G401.6 (cell line): ENCODE results near the gene MGAT5B.
"Not testable (repeated sequence)": the region's sequence is repeated elsewhere in the genome, so short reads cannot be mapped to it uniquely, and the experiment has no call there.

ENCODE experiments used
- FAIRE-seq: peaks from 2 replicates; lab custom pipeline; 2012; peaks lifted over from hg19 to GRCh38; lab: Jason Lieb, UNC

The MGAT5B gene, protein sequence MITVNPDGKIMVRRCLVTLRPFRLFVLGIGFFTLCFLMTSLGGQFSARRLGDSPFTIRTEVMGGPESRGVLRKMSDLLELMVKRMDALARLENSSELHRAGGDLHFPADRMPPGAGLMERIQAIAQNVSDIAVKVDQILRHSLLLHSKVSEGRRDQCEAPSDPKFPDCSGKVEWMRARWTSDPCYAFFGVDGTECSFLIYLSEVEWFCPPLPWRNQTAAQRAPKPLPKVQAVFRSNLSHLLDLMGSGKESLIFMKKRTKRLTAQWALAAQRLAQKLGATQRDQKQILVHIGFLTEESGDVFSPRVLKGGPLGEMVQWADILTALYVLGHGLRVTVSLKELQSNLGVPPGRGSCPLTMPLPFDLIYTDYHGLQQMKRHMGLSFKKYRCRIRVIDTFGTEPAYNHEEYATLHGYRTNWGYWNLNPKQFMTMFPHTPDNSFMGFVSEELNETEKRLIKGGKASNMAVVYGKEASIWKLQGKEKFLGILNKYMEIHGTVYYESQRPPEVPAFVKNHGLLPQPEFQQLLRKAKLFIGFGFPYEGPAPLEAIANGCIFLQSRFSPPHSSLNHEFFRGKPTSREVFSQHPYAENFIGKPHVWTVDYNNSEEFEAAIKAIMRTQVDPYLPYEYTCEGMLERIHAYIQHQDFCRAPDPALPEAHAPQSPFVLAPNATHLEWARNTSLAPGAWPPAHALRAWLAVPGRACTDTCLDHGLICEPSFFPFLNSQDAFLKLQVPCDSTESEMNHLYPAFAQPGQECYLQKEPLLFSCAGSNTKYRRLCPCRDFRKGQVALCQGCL

DNA sequence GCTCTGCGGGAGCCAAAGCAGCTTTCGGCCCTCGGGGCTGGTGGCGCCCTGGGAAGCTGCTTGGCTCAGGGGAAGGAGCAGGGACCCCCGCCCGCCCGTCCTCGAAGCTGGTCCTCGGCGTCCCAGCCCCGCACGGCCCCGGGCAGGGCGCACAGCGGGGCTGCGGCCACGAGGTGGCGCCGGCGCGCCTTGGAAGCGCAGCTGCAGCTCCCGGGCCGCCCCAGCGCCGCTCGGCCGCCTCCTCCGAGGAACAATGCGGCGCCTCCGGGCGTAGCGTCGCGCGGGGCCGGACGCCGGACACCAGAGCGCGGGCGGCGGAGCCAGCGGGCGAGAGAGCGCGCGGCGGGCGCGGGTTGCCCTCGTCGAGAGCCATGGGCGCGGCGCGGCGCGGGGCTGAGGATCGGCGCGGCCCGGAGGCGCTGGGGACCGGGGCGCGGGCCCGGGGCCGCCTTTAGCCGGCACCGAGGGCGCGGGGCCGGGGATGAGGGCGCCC, at the start of gene MGAT5B:
TSS of gene MGAT5B (plus strand) at position 229 of the 493 bp plus-strand sequence. CDS start 626 bp downstream, outside the sequence.
- no peak for FAIRE-seq

DNA sequence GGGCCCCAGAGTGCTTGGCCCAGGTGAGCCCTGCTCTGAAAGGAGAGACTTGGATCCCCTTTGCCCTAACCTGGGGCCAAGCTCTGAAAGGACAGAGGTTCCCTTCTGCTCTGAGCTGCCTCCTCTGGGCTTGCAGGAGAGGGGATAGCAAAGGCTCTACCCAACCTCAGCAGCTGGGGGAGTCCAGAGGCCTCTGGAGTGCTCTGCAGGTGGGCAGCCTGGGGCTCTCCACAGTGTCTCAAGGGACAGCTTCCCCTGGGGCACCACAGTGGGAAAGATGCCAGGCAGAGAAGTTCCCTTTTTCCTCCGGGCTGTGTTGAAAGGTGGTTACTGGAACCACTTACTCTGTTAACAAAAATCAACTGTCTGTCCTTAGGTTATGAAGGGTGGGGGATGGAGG, 48.2 kb upstream of the MGAT5B start:
- no peak for FAIRE-seq

DNA sequence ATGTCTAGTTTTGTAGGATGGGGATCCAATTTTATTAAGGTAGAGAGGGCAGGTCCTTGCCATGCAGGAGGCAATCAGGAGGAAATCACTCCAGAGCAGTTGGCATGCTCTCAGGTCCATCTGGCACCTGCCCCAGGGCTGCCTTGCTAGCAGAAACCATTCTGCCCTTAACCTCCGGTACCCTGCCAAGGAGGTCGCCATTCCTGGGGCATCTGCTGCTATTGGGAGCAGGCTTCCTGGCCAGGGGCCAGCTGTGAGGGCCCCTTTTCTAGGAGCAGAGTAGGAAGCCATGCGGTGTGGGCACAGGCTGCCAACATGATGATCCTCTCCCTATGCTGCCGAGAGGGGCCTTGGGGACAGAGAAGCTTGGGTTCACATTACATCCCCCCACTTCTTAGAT, 47.6 kb upstream of the MGAT5B start:
- no peak for FAIRE-seq

DNA sequence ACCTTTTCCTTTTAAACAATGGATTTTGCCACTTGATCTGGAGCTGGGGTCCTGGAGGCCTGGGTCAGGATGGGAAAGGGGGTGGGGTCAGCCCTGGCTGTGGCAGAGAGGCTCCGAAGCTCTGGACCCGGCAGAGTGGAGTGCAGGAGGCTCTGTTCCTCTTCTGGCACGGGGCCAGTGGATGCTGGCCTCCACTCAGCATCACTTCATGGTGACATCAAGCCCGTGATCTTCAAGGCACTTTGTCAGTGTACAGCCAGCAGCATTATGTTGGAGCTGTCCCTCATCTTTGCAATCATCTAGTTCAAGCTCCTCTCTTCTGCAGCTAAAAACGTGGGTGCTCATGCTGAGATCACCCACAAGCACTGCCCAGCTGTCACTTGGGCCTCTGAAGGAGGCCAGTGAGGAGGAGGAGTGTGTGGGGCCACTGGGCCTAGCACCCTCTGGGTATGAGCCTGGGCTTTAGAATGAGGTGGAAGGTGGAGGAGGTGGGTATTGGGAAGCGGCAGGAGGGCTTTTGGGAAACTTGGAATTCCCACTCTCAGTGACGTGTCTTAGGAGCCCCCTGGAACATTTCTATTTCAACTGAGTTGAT, 45.9 kb upstream of the MGAT5B start:
- FAIRE-seq = no peak

DNA sequence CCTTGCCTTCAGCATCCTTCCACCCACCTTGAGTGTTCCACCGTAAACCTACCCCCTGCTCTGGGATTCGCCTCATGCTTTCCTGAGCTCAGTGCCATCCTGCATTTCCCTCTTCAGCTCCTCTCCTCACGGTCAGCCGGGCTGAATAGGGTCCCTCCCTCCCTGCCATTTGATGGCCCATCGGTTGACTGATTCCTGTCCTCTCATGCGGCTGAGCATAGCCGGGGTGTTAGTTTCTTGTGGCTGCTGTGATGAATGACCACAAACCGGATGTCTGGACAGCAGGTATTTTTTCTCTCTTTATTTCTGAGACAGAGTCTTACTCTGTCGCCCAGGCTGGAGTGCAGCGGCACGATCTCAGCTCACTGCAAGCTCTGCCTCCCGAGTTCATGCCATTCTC, 44.1 kb upstream of the MGAT5B start:
- FAIRE-seq = no peak

DNA sequence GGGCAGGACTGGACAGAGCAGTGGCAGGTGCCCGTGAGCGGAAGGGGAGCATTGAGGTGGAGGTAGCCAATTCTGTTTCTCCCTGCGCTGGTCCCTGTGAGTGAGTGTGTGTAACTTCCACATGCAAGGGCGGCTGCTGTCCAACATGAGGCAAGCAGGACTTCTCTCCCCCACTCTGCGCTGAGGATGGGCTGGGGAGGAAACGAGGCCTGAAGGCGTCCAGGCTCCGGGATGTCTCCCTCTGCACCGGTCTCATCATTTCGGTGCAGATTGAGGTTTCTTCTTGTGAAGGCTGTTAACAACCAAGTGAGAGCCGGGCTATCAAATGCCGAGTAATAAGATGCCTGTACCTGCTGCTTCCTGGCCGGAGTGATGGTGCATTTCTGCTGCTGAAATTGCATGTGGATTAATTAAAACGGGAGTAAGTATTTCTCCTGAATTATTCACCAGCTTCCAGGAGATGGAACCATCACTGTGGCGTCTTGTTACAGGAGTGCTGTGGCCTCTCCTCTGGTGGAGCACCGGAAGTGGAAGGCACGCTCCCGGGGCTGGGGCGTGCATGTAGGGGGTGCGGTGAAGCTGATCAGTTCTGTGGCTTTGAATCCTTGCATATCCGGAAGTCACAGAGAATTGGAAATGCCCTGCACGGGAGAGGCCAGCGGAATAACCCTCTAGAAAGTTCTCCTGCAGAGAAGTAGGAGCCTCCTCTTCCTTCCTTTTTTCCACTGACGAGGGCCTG, 41.7 kb upstream of the MGAT5B start:
- FAIRE-seq = no peak

DNA sequence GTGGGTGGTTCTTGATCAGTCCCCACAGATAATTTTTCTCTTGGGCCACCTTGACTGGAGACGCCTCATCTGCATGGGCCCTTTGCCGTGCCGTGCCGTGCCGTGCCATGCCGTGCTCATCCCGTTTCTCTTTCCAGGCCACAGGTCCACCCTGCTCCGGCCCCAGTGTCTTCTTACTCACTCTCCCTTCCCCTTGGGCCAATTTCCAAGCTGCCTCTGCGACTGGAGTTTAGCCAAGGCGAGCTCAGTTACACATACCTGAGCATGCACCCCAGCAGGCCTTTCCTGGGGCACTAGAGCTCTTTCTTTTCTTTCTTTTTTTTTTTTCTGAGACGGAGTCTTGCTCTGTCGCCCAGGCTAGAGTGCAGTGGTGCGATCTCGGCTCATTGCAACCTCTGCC, 40.5 kb upstream of the MGAT5B start:
- no peak for FAIRE-seq

DNA sequence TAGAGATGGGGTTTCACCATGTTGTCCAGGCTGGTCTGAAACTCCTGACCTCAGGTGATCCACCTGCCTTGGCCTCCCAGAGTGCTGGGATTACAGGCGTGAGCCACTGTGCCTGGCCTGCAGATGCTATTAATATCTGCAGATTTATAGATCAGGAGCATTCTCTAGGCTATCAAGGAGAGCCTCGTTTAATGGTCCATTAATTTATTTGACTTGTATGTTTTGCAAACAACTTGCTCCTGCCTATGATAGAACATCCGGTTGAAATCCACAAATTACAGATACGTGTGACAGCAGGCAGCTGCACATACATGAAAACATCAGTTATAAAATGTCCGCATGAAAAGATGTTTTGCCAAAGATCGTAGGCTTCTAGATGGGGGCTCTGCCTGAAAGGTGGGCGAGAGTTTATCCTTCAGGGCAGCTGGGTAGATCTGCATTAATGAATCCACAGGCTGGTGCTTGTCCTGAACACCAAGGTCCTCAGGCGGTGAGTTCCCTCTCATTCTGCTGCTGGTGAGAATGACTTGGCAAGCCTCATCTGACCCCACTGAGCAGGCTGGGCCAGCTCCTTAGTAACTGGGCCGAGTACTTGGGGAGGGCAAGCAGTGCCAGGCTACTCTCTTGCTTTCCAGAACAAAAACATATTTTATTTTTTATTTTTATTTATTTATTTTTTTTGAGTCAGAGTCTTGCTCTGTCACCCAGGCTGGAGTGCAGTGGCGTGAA, 37.1 kb upstream of the MGAT5B start:
- FAIRE-seq = no peak

DNA sequence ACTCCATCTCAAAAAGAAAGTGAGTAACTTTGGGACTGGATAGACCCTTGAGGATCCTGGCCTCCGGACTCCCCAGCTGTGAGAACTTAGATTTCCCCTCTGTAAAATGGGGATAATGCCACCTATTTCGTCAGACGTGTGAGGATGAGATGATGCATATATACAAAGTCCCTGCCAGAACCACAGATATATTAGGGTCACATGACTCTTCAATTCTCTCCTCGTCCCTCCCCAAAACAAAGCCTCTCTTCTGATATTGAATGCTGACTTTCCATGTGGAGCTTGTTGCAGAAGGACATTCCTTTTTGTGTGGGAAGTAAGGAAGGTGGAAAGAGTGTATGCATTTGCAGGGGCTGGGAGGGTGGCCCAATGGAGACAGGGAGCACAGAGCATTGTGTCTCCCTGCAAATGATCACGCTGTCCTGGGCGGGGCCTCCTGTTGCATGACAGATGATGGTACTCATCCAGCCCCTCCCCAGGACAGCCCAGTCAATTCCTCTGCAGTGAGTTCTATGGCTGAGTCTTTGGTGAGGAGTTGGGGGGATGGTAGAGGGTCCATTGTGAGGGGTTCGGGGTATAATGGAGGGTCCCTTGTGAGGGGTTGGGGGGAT, 35.1 kb upstream of the MGAT5B start:
- FAIRE-seq = no peak

DNA sequence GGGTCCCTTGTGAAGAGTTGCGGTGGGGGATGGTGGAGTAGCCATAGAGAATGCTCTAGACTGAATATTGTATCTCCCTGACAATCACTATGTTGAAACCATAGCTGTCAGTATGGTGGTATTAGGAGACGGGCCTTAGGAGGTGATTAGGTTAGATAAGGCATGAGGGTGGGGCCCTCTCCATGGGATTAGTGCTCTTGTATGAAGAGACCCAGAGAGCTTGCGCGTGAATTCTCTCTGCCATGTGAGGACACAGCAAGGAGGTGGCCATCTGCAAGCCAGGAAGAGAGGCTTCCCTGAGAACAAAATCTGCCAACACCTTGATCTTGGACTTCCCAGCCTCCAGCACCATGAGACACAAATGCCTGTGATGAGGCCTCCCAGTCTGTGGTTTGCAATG, 34.5 kb upstream of the MGAT5B start:
- FAIRE-seq = no peak

DNA sequence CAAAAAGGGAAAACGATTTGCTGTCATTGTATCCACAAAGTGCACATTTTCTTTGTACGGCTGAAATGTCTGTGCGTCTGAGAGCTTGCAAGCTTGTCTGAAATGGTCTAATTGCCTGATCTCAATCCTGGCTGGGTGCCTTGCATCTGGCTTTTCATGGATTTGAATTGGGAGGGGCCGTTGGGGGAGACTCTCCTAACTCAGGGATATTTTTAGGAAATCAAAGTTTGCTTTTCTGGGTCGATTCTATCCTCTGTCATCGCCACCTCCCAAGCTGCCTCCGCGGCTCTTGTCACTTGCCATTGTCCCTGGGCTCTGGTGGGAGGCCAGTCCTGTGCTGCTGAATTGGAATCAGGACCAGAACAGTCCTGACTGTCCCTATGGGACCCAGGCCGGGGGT, 33.3 kb upstream of the MGAT5B start:
- no peak for FAIRE-seq

DNA sequence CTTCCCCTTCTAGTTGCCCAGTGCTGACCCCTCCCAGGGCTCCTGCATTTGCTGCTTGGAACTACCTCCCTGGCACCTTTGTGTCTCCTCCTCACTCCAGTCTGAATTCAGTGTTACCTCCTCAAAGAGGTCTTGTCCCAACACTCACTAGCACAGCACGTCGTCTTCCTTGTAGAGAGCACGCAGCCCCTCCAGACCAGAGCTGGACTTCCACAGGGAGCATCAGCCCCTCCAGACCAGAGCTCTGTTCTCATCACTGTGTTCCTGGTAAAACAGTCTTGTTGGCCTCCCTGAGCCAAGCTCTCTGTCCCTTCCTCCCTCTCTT, 27.8 kb upstream of the MGAT5B start:
- FAIRE-seq = no peak

DNA sequence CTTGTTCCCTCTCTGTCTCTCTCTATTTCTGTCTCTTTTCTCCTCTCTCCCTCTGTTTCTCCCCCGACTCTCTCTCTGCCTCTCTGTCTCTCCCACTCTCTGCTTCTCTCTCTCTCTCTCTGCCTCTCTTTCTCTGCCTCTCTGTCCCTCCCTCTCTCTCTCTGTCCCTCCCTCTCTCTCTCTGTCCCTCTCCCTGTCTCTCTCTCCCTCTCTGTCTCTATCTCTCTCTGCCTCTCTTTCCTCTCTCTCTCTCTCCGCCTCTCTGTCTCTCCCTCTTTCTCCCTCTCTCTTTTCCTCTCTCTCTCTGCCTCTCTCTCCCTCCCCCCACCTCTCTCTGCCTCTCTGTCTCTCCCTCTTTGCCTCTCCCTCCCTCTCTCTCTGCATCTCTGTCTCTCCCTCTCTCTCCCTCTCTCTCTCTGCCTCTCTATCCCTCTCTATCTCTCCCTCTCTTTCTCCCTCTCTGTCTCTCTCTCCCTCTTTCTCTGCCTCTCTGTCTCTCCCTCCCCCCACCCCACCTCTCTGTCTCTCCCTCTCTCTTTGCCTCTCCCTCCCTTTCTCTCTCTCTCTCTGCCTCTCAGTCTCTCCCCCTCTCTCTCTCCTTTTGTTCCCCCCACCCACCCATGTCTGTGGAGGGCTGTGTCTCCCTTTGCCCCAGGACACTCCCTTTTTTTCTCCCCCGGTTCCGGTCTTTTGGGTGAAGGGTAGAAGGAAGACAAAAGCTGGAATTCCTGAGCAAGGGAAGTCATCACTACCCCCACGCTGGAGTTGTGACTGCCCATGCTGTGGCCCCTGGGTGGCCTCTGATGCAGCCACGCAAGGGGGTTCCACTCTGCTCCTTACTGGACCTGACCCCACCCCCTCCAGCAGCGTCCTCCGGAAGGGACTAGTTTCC, 27.1 kb upstream of the MGAT5B start:
- no peak for FAIRE-seq

DNA sequence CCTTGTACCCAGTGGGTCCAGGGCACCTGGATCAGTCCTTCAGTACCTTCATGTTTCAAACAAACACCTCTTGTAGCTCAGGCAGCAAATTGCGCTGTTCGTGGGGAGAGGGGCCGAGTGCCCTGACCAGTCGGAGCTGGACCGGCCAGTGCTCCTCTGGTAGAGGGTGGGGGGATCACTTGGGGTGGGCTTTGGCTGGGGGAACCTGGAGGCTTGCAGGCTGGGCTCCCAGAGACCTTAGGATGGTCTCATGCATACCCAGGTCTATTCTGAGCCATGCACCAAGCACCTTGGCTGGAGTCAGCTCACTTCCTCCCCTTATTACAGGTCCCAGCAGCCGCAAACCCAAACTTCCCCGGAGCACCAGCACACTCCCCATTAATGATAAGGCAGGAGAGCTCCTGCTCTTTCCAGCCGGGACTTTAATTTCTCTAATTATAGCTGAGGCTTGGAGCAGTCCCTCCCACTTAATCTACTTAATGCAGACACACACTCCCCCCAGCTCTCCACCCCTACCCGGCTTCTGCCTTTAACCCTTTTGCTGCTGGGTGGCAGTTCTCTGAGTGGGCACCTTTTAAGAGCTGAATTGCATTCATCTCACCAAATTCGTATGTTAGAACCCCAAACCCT, 26.3 kb upstream of the MGAT5B start:
- FAIRE-seq = no peak

DNA sequence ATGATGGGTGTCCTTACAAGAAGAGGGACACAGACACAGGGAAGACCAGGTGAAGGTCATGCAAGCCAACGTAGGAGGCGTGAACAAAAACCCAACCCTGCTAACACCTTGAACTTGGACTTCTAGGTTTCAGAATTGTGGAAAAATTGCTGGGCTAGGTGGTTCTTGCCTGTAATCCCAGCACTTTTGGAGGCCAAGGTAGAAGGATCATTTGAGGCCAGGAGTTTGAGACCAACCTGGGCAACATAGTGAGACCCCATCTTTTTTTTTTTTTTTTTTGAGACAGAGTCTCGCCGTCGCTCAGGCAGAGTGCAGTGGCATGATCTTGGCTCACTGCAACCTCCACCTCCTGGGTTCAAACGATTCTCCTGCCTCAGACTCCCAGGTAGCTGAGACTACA, 25.1 kb upstream of the MGAT5B start:
- FAIRE-seq = not testable (repeated sequence)

DNA sequence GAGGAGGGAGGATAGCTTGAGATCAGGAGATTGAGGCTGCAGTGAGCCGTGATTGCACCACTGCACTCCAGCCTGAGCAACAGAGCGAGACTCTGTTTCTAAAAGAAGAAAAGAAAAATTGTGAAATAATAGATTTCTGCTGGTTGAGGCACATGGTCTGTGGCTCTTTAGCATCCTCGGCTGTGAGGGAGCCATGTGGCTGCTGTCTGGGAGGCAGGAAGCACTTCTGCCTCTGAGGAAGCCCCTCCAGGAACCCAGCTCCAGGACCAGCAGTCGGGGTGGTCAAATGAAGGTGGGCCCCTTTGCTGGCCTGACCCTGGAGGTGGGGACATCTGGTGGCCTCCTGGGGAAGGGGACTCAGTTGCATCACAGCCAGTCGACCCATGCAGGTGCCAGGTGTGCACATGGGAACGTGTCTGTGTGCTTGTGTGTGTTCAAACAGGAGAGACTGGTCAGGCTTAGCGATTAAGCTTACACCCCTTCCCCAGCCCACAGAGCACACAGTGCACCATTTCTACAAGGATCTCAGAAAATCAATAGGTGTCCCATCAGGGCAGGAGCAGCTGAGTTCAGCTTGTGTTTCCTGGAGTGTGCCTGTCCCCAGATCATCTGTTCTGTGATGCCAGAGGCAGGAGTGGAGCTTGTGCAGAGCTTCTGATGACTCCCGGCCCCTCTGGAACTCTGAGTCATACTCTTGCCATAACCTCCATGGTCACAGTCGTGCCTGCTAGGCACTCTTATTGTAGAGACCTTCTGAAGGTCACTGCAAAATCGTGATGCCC, 24.3 kb upstream of the MGAT5B start:
- FAIRE-seq = no peak

DNA sequence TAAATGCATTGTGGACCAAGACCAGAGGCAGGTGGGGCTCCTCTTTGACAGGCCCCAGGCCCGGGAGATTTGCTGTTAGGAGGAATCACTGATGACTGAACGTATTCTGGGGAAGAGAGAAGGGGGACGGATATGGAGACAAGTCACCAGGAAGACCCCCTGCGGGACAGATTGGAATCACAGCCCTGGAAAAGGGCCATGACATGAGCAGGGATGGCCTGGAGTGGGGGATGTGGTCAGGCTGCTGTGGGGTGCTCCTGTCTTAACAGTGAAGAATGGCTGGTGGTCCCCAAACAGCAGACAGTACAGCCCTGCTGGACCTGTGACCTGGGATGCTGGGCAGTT, 23.7 kb upstream of the MGAT5B start:
- FAIRE-seq = no peak

DNA sequence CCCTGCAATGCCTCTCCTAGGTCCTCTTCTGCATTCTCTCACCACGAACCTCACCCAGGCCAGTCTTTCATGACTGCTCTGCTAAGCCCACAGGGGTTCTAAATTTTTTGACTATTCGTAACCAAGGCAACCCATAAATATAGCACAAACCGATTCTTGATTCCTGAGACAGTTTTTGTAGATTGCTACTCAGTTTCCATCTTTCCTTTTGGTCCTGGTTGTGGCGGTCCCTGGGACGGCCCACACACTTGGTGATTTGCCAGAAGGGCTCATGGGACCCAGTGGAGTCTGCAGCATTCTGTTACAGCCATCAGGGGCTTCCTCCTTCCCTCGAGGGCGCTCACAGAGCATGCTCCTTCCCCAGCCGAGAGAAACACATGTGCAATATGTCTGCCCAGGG, 23.4 kb upstream of the MGAT5B start:
- no peak for FAIRE-seq

DNA sequence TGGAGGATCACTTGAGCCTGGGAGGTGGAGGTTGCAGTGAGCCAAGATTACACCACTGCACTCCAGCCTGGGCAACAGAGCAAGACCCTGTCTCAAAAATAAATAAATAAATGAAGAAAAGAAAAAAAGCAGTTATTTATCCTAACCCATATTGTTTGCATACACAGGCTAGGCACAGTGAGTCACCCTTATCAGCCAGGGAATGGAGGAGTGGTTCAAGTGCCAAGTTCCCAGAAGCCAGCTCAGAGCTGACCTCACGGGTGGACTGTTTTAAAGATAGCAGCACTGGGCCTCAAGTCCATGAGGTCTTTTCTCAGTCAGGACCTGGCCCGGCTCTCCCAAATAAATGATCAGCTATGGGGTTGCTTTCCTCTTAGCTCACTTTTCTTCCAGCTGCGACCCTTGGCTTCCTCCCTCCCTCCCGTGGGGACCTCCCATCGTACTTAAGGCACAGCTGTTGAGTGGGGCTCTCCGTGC, 22.6 kb upstream of the MGAT5B start:
- no peak for FAIRE-seq
